Umbilical cord (tissue), 2 donors: Measurements from ENCODE around the gene MOB3B. TPM values are rescaled to one million over a fixed set of nuclear protein-coding genes. Genes with fewer than 3 reads are reported as not detected.
"Not testable (repeated sequence)": the region's sequence is repeated elsewhere in the genome, so short reads cannot be mapped to it uniquely, and the experiment has no call there.

Source experiments
- DNase-seq: peaks from one replicate; pipeline ENCODE4 v3.0.0-alpha.2; 2015; ENCODE audit warnings: low spot score
- total RNA-seq: library from RNA; depleted of rRNA; stranded (reverse); fragments of >200 nt; gene quantifications from one replicate; pipeline ENCODE4 v1.2.3, GENCODE V29; 2014; ENCODE audit warnings: low replicate concordance; ENCODE audit not compliant: insufficient read depth

MOB3B gene
- total RNA-seq, 1 donor from 2014 or later = 5.8 TPM

DNA sequence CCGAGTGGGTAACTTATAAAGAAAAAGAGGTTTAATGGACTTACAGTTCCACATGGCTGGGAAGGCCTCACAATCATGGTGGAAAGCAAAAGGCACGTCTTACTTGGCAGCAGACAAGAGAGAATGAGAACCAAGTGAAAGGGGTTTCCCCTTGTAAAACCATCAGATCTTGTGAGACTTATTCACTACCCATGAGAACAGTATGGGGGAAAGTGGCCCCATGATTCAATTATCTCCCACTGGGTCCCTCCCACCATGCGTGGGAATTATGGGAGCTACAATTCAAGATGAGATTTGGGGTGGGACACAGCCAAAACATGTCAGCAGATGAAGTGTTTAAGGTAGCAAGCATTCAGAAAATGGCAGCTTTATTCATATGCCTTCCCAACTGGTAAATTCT is 81.3 kb downstream of the MOB3B start:
- DNase-seq = not testable (repeated sequence)

DNA sequence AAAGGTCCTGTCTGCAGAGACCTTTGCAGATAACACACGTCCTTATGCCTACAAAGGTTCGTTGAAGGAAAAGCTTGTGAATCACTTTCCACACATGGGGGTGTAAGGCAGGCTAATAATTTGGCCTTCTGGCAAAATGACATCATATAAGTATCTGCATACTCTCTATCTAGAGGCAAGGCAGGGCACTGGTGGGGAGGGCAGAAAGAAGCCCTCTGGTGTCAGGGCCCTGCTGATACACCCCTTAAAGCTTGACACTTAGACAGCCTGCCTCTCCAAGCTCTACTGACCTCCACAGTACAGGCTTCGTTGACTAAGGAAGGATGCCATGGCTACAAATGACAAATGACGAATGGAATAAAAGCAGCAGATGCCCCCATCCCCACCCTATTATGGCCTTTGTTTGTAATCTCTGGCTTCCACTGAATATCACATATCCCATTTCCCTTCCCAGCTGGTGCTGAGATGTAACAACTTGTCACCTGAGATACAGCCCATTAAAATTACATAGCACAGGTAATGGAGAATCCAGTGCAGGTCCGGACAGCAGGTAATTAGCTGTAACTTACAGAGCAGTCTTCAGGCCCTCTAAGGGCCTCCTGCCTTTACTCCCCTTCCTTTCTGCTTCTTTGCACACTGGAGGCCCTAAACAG is 82.5 kb downstream of the MOB3B start:
- no peak for DNase-seq

DNA sequence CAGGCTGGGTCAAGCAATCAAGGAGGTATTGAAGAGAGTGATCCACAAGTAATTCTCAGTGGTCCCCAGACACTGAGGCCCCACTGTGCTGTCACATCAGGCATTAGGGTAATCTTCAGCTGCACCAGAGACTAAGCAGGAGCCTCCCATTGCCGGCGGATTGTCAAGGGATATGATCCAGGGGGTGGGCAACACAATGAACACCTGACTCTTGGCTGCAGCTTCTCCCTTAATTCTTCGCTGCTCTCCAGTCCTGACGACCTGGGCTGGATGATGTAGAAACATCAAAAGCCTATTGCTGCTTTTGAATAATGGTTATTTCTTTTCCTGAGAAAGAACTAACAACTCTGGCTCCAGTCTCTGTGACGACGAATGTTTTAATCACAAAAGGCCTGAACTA is 83.9 kb downstream of the MOB3B start:
- no peak for DNase-seq

DNA sequence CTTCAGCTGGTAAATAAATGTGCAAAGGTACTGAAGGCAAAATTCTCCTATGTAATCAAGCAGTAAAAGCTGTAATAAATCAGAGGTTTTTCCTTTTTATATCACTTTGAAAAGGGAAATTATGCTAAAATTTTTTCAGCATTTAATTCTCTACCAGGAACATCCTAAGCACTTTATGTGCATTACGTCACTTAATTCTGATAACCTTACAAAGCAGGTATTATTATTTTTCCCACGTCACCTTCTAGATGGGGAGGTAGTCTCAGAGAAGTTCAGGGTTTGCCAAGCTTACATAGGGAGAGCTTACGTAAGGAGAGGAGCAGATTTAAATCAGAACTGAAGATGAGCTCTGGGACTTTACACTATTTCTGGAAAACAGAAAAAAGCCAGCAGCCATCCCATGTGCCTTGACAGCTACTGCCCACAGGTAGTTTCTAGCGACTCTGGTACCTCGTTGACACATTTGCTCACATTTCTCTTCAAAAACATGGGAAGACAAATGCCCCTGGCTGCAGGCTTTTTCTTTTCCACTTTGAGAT is 84.5 kb downstream of the MOB3B start:
- DNase-seq = no peak

DNA sequence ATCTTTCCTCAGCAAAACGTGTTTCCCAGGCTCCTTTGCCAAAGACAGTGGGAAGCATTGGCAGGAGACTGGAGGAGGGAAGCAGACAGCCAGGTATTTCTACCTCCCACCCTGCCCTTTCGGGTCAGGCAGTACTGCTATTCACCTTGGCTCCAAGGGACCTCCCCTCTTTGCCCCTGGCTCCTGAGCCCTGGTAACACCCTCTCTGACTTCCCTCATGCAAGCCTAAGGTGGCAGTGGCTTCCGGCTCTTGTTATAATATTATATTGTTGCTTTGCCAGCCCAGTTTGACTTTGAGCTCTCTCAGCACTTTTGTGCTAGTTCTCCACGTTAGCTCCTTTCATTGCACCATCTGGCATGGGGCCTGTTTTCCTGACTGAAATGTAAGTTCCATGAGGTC is 87.2 kb downstream of the MOB3B start:
- DNase-seq = no peak

DNA sequence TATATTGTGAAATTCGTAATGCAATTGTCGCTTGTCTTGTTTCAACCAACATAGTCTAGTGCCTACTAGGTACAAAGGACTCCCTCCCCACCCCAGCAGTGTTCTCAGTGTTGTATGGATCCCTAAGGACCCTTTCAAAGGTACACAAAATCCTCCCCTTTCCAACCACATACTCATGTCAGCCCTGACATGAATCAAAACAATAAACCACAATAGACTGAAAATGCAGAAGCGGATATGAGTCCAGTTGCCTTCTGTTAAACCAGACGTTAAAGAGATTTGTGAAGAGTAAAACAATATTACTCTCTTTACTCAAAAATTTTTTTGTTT is 87.9 kb downstream of the MOB3B start:
- no peak for DNase-seq

DNA sequence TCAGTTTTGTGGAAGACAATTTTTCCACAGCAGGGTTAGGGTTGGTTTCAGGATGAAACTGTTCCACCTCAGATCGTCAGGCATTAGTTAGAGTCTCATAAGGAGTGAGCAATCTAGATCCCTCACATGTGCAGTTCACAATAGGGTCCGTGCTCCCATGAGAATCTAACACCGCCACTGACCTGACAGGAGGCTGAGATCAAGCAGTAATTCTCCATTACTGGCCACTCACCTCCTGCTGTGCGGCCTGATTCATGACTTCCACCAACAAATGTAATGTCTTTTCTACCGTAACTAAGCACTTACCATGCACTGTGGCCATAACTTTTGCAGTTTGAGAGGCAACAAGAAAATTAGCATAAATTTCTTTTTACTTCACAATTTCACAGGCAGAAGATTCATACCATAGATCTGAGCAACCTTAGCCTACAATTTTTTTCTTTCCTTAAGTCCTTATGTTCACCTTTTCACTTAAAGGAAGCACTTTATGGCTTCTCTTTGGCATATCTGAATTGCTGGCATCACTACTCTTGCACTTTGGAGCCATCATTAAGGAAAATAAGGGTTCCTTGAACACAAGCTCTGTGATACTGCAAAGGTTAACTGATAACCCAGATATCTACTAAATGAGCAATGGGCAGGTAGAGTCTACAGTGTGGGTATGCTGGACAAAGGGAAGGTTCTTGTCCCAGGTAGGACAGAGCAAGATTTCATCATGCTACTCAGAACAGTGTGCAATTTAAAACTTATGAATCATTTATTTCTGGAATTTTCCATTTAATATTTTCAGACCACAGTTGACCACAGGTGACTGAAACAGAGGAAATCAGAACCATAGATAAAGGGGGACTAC is 88.5 kb downstream of the MOB3B start:
- no peak for DNase-seq

DNA sequence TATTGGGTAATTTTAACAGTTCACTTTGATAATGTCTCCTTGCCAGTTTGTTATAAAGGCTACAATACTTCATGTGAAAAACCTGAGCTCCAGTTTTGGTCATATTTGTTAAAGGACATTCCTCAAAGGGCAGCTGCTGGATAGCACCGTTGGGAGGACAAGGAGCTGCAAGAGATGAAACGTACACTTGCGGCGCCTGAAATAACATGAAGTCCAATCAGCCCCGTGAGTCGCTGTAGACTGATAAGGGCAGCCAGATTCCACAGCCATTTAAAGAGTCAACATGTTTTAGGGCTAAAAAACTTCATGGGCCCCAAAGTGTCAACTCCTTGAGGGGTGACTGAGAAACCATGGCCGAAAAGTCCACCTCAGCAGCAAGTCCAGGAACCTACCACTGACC is 91.1 kb downstream of the MOB3B start:
- DNase-seq = no peak

DNA sequence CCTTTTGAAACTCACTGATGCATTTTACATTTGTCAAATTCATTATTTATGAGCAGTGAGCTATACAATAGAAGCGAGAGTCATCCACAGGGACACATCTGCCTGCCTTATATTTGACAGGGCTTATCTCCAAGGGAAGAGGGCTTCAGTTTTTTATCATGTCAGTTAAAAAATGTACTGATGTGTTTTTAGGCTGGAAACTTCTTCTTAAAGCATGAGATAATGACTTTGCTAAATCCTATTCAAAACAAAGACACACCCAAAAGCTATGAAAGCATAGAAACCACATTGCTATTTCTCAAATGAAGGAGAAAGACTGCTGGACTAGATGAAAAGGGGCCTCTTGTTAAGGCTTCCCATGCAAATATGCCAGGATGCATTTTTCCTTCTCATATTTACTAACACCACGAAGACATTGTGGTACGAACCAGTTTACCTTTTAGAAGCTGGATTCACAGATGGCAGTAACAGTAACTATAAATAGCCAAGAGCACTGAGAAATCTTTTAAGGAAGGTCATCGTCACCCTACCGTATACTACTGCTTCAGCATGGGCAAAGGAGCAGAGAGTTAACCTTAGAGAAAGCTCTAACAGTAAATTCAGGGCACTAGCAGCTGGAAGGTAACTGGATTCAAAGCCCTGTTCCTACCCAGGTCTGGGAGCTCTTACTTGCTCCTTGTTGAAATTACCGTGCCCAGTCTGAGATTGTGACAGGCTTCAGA is 91.8 kb downstream of the MOB3B start:
- DNase-seq = peak; percentile 65

DNA sequence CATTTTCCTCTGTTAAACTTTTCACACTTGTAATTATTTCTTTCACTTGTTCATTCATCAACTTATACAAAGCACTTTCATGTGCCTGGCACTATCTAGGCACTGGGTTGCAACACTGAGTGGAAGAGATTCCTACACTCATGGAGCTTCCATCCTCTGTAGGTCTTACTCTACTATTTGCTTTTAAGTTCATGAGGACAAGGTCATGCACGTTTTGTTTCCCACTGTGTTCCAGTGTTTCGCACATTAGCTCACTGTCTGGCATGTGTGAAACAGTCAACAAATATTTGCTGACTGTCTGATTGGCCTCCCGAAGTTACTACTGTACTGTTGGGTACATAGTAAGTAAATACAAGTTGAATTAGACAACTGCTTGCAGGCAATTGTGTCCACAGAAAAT is 93.4 kb downstream of the MOB3B start:
- no peak for DNase-seq

DNA sequence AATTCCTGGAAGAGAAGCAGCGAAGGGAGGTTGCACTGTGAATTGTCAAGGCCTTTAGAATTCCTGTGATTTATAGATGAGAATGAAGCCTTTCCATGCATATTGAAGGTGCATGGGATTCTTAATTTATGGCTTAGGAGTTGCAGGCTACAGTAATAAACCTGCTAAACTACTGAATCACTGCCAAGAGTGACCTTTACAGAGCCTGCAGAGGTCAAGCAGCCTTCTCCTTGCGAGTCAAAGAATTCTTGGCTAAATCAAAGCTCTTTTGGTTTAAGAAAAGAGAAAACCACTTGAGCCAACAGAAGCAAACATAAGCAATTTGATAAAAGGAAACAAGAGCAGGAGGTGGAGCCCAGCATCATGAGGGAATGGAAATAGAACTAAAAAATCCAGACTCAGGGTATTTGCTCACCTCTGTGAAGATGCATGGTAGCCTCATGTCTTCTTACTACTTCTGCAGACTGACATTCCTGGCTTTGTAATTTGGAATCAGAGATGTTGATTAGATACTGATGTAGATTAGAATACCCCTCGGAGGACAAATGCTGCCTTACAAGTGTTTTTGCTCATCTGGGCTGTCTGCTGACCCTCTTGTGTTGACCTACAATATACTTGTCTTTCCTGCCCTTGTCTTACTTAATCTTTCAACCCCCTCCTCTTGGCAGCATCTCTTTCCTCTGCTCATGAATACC is 95.8 kb downstream of the MOB3B start:
- DNase-seq = peak; percentile 19

DNA sequence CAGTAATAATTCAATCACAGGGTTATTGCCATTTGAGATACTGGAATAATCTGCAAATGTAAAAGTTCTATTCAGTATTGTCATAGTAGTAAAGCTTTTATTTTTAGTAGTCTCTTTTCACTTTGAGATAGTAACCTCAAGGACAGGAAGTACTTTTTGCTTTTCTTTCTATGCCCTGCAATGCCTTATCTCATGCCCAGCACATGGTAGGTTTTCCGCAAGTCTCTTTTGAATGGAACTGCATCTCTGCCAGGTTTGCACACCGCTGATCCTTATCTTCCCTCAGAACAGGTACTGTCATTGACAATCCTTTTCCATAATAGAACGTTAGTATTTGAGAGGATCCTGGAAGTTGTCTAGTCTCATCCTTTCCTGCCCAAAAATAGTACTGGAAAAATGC is 97.3 kb downstream of the MOB3B start:
- no peak for DNase-seq

DNA sequence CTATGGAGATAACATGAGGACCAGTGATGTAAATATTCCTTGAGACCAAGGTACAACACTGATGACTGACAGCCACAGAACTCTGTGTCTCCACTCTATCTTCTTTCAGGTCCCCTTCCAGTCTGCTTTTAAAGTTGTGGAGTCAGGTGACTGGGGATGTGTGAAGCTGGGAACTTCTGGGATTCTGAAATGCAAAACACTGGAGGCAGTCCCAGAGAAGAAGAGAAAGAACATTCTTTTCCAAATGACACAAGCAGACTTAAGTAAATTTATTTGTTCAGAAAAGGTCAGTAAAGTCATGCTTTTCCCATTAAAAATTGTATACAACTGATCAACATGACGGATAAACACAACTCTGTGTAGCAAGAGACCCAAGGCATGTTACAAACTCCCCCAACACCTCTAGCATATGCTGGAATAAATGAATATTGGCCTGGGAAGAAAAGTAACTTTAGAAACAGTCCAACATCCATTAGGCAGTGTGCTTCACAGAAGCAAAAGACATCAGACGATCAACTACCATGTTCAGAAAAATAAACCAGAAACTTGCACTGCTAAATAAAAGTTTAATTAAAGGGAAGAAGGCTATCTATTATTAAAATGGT is 98.0 kb downstream of the MOB3B start:
- no peak for DNase-seq

DNA sequence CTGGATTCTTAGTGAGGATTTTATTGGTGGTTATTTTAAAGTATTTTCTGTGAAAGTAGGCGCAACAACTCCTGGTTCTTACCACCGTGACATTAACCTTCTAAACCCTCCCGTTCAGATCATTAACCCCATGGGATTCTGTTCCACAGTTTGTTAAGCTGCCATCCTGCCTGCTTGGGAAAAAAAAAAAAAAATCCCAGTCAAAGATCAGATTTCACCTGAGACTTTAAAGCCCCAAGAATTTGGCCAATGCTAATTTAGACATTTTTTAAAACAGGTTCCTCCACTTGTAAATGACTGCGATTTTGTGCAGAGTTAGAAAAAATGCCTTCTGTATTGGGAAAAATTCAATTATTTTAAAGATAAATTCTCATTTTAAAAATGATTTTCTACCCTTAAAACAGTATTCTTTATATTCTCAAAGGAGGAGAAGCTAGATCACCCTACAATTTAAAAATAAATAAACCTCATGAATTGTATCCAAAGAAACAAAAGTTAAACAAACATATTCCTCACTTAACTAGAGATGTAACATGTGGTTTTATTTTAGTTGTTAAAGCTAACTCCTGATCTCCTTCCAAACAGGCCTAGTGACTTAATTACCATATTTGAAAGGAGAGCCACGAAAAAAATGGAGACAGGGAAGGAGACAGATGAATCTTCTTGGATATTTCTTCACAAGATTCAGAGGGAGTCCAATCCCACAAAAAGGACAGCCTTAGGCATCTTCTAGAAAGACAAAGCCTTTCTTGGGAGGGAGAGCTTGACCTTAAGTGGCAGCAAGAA is 98.7 kb downstream of the MOB3B start:
- no peak for DNase-seq

DNA sequence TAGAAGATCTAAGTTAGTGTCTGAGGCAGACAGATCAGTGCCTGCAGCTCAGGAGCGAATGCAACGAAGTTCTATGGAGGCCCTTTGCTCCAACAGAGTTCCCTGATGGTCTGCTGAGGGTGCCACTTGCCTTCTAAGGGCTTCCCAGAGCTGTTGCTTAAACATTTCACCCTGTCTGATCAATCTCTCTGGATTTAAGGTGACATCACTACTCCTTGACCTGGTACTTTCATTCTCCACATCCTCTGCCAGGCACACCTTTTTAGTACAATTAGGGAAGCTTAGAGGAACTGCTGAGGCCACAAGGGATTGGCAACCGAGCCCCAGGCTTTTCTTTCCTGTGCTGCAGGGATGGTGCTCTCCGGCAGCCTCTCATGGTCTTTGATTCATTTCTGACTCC is 99.7 kb downstream of the MOB3B start:
- no peak for DNase-seq

DNA sequence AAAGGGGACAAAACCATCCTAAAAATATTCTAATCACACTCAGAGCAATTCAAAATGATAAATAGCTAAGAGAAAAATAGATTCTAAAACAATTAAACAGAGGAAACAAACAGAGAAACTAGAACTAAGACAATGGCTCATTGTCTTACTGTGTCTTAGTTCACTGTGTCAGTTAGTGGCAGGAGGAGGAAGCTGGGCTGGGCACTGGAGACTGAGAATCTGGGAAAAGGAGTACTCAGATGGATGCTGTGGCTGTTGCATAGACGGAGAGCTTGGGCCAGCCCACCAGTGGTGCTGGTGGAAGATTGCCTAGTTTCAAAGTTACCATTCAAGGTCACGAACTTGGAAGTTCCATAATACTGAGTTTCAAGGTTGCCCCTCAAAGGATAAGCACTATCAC is 100.2 kb downstream of the MOB3B start:
- DNase-seq = no peak

DNA sequence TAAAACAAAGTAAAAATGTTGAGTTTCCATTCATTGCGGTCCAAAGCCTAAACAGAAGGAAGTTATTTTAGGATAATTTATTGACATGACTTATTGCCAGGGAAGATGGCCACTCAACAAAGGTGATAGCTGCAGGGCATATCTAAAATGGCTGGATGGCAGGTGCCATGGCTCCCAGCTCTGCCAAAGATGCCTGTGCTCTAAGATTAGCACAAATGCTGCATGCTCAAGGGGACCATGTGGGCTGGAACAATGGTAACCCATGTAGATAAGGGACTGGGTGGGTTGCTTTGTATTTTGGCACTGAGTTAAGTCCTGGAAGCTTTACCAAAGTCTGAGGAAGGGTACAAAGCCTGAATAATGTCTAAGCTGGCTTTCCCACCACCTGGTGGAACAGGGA is 101.1 kb downstream of the MOB3B start:
- DNase-seq = no peak

DNA sequence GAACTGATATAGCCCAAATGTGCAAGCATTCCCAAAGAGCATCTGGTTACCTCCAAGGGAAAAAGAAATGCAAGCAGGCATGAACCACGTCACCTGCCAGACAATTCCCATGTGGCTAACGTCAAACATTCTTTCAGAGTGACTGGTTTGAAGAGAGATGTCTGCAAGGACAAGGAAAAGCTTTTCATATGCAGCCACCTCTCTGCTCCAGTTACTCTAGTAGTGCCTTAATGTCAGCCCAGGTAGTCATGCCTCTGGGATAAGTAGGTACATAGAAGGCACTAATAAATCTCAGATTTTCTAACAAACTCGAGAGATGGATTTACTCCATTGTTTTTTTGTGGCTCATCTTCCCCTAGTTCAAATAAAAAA is 102.4 kb downstream of the MOB3B start:
- DNase-seq = peak; percentile 30

DNA sequence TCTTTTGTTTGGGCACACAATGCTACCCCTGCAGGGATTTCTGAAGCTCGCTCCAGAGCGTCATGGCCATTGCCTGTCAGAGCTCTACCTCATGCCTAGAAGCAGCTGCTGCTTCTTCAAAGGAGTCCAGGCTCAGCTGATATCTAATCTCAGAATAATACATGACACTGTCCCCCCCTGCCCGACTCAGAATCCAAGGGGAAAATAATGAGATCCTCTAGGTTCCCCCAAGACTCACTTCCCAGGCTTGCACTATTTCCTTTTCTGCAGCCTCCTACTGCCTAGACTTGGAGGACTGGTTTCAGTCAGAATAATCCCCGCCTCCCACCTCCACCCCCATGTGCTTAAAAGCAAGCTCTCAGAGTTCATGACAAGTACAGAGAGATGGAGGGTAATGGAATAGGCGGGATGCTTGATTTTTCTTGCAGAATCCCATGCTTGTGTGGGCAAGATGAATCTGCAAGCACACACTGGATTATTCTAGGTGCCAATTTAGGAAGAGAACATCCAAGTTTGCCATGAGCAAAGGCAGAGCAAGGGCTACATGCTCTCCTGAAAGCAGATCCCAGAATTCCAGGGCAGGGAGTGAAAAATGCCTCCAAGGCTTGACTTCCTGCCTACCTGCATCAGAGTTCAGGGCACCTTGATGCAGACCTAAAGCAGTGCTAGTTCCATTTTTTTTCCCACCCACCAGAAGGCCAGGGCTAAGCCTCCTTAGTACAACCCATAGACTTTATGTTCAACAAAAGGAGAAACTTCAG is 102.9 kb downstream of the MOB3B start:
- DNase-seq = peak; percentile 79
